Measurements from ENCODE around the gene ITGA5.

ITGA5 gene

GRCh38 chr12:54349679-54350078 is 69.4 kb downstream of the ITGA5 start:
- DNase-seq, result no peak

- DNase-seq, result no peak
These were observed 70.0 kb downstream of the ITGA5 start for GRCh38 chr12:54349036-54349435.
